IPS DF 19.7 (cell line): ENCODE results near the gene PXDC1.

Experiments used
- DNase-seq: peaks from one replicate; pipeline ENCODE4 v3.0.0-alpha.2; 2013; ENCODE audit warnings: low read depth, low spot score

The PXDC1 gene

GRCh38 chr6:3751077-3751729, at the start of gene PXDC1:
TSS of gene PXDC1 (minus strand) at chr6:3751713. CDS start at chr6:3751531, 182 bp downstream.
- DNase-seq: no peak

- DNase-seq: no peak
These were observed 49.5 kb upstream of the PXDC1 start for GRCh38 chr6:3800850-3801591.

GRCh38 chr6:3799719-3800118, 48.2 kb upstream of the PXDC1 start:
- DNase-seq: no peak

DNA sequence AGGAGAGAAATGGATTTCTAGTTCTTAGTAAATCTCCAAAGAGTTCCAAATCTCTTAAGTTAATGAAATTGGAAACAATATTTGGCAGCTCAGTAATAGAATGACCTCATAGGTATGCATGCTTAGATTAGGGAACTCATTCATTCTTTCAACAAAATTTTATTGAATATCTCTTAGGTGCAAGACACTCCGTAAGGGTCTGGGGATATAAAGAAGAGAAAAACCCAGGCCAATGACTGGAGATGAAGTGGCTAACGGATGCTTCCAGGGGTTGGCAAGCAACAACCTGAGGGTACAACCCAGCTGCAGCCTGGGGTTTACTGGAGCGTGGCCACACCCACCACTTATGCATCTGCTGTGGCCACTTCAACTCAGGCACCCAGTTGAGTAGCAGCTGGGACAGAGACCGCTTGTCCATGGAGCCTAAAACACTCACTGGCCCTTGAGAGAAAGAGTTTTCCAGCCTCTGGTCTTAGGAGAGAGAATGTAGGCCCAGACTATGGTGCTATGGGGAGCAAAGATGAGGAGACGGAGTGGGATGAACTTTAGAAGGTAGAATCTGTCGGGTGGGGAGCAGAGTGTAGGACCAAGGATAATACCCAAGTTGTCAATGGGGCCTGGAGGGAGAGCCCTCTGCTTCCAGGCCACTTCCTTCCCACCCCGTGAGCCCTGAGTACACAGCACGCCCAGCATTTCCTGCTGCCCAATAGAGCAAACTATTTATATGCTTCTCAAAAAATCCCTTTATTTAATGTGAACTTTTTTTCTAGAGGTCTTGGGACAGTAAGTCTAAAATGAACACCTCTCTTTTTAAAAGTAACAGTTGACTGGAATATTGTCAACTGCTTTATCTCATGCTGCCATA, 46.8 kb upstream of the PXDC1 start:
- DNase-seq: no peak

GRCh38 chr6:3797231-3798054, 45.9 kb upstream of the PXDC1 start:
- DNase-seq: no peak

DNA sequence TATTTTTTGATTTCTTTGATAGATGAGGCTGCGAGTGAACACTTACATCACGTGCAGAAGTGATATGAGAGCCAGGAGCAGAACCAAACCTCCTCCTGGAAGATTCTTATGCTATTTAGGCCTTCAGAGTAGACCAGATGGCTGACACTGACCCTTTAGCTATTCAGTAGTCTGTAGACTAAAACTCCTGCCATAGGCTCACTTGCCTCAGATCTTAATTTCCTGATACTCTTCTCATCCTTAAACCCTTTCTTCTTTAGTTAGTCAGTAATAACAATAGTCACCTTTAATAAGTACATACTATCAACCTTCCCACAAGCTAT, 45.2 kb upstream of the PXDC1 start:
- DNase-seq: no peak

GRCh38 chr6:3795836-3796718, 44.6 kb upstream of the PXDC1 start:
- no peak for DNase-seq

- no peak for DNase-seq
These were observed 42.6 kb upstream of the PXDC1 start for GRCh38 chr6:3794092-3794491.

DNA sequence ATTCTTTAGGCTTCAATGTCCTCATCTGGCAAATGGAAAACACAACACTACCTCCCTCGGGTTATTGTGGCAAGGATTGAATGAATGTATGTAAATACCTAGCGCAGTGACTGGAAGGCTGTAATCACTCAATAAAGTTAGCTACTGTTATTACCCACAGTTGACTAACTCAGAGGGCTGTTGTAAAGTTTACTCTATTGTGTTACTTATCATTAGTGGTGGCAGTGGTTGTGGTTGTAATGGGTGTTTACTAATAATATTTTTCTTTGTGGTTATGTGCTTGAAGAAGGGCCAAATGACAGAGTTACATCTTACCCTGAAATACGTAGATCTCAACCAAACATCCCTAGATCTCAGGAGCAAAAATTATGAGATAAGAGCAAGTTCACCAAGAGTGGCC, 42.0 kb upstream of the PXDC1 start:
- DNase-seq: no peak

DNA sequence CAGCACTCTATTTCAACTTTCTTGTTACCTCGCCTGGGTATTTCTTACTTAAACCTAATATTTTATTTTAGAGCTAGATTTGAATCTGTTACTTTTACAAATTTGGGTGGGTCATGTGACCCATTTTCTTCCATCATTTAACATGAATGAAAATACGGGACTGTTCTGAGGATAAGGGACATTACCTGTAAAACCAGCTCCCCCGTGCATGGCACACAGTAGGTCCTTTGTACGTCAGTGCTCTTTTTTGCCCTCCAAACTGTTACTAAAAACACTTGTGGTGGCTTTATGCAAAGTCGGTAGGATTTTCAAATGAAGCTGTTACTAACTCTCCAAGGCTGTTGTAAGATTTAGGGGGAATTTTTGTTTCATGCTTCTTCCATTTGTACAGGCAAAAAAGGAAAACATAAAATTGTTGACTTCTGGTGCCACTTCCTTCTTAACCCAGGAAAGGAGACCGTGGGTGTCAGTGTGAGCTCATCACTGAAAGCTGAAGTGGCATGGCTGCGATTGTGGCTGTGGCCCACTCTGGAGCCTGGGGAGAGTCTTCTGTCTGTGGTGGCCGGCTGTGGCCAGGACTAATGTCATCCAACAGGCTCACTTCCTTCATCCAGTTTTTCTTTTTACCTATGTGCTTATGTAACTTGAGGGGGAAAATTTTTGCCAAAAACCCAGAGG, 40.2 kb upstream of the PXDC1 start:
- DNase-seq: no peak

- DNase-seq: no peak
These were observed 38.5 kb upstream of the PXDC1 start for GRCh38 chr6:3789896-3790558.

DNA sequence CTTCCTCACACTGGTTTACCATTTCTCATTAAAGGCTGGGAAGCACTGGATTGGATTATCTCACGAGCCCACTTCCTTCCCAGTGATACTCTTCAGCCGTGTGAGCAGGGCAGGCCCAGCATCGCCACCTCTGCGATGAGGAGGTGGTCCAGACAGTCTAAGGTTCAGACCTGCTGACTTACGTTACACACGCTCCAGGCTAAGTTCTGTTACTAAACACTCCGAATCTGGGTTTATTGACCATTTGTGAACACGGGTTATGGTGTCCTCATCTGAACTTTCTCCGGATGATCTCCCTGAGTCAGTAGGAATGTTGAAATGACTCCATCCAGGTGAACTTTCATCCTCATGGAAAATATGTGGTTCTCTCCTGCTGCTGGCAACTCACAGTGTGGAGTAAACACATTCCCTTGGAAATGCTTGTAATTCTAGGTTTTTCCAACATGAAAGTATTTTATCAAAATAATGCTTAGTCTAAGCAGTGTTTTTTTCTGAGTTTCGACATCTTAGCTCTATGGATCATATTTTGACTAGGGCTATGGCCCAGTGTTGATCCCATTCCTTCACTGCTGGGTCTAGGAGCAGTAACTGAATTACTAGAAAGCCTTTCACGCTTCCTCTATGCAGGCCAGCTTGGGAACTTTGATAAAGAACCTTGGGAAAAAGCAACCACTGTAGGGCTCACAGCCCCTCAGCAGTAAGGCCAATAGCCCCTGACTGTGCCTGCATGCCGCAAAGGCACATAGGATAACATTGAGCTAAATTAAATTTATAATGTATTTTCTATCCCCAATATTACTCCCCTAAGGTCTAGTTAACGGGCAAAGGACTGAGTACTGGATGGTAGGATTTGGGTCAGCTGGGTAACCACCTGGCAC, 37.7 kb upstream of the PXDC1 start:
- DNase-seq: no peak

DNA sequence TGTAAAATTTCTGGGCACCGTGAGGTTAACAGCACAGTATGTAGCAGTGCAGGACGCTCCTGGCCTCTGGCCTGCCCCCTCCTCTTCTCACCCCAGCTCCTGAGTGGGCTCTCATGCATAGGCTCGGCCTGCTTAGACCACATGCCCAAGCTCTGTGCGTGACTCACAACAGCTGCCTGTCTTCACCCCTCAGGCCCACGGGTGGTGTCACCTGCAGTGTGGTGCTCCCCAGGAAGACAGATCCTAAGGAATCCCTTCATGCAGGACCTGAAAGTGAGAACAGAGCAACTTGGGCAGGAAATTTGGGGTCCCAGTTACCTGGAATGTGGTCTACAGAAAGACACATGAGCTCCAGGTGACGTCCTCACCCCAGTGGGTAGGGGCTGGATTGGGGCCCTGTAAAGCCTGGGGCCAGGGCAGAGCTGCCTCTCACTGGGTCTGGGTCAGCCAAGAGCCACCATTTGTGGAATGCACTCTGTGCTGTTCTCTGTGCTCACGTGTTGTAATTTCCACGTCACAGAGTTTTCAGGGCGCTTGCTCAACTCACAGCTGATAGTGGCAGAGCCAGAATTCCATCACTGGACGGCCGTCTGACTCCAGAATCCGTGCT, 37.0 kb upstream of the PXDC1 start:
- DNase-seq: no peak

DNA sequence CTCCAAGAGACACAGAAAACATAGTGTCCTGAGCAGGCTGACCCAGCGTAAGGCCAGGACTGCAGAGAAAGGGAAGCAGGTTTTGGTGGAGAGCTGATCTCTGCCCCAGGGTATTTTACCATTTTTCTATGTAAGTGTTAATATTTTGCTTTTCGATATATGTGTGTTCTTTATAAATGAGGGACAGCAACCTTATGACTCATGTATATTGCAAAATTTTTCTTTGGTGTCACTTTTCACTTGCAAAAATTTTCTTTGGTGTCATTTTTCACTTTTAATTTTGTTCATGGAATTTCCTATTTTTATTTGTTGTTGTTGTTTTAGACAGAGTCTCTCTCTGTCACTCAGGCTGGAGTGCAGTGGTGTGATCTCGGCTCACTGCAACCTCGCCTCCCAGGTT, 34.6 kb upstream of the PXDC1 start:
- no peak for DNase-seq

DNA sequence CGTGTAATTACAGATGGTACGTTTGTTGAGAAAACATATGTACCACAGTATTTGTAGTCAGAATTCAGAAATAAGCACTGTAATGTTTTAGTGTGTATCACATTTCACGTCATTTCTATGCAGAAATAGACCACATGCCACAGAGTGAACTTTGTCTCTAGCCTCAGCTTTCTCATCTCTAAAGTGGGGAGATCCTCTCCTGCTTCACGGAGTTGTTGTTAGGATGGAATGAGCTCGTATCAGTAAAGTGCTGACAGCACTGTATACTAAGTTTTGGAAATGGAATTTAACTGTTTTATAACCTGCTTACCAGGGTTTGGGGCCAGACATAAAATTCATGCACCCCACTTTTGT, 34.2 kb upstream of the PXDC1 start:
- DNase-seq: no peak

DNA sequence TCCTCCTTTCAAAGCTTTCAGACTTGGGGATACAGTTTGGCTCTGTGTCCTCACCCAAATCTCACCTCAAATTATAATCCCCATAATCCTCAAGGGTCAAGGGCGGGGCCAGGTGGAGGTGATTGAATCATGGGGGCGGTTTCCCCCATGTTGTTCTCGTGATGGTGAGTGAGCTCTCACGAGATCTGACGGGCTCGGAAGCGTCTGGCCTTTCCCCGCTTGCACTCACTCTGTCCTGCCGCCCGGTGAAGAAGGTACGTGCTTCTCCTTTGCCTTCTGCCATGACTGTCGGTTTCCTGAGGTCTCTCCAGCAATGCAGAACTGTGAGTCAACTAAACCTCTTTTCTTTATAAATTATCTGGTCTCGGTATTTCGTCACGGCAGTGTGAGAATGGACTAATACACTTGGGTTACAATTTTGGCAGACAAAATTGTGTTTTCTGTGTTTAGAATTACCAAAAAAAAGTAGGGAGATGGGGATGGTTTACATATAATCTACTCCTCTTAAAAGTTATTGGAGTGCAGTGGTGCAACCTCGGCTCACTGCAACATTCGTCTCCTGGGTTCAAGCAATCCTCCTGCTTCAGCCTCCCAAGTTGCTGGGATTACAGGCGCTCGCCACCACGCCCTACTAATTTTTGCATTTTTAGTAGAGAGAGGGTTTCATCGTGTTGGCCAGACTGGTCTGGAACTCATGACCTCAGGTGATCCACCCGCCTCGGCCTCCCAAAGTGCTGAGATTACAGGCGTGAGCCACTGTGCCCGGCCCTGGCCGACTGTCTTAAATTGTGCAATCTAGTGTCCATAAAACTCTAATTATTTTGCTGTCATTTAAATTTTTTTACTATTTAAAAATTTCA, 33.6 kb upstream of the PXDC1 start:
- no peak for DNase-seq

DNA sequence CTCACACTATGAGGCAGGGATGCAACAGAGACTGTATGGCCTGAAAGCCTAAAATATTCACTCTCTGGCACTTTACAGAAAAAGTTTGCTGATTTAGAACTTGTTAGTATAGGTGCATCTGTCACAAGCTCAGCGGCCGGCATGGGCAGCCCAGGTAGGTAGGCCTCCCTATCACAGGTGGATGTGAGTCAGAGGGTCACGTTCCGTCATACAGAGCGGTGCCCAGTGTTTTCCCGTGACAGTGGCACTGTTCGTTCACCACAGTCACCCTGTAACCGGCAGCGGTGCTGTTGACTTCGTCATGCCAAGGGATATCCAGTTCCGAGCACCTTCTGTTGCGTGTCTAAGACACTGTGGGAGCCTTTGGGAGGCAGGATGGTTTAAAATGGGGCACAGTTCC, 32.9 kb upstream of the PXDC1 start:
- DNase-seq: no peak
